DND-41 (cell line): Measurements from ENCODE around the gene TRPM5.

ENCODE experiments used
- ATAC-seq: fragments of 200-7000 bp; cut with Tn5 transposase; 3 replicates; pipeline ENCODE4 v1.9.1; 2021; ENCODE audit warnings: low read depth; ENCODE audit not compliant: insufficient read depth
- DNase-seq: peaks from one replicate; pipeline ENCODE4 v3.0.0-alpha.2; 2020
- H2AFZ ChIP-seq: 2 replicates; pipeline ENCODE4 v1.6.0; 2012; ENCODE audit warnings: low read depth, low read length
- H3K27ac ChIP-seq: 2 replicates; pipeline ENCODE4 v1.5.1; 2012; ENCODE audit warnings: low read length, inconsistent platforms
- H3K27me3 ChIP-seq: fragments of 200-600 bp; sonication (generic); 2 replicates; pipeline ENCODE4 v1.6.0; 2012; ENCODE audit warnings: low read length, mild to moderate bottlenecking, inconsistent platforms; ENCODE audit not compliant: insufficient read depth, poor library complexity
- H3K36me3 ChIP-seq: 2 replicates; pipeline ENCODE4 v1.5.1; 2012; ENCODE audit warnings: low read length, inconsistent platforms; ENCODE audit not compliant: insufficient read depth
- H3K4me1 ChIP-seq: 2 replicates; pipeline ENCODE4 v1.5.1; 2012; ENCODE audit warnings: mild to moderate bottlenecking, low read length; ENCODE audit not compliant: insufficient read depth
- H3K4me2 ChIP-seq: 2 replicates; pipeline ENCODE4 v1.6.0; 2012; ENCODE audit warnings: mild to moderate bottlenecking, moderate library complexity, low read length, inconsistent platforms; ENCODE audit not compliant: insufficient read depth
- H3K4me3 ChIP-seq, 2 experiments: fragments of 200-600 bp in 1 of 2; shearing (Covaris generic) in 1 of 2; 2 replicates each; pipeline ENCODE4 v1.5.1; 2012 to 2016; ENCODE audit warnings: inconsistent platforms in 2 of 2, low read length in 2 of 2, mild to moderate bottlenecking in 2 of 2, low read depth in 1 of 2, moderate library complexity in 1 of 2
- H3K79me2 ChIP-seq: 2 replicates; pipeline ENCODE4 v1.6.0; 2012; ENCODE audit warnings: low read length, inconsistent platforms; ENCODE audit not compliant: insufficient read depth
- H3K9ac ChIP-seq: 2 replicates; pipeline ENCODE4 v1.6.0; 2012; ENCODE audit warnings: low read depth, mild to moderate bottlenecking, inconsistent platforms, low read length, moderate library complexity
- H3K9me3 ChIP-seq: 2 replicates; pipeline ENCODE4 v1.5.1; 2012; ENCODE audit warnings: low read length, moderate library complexity, mild to moderate bottlenecking, inconsistent platforms; ENCODE audit not compliant: insufficient read depth, severe bottlenecking
- H4K20me1 ChIP-seq: 2 replicates; pipeline ENCODE4 v1.6.0; 2012; ENCODE audit warnings: low read length; ENCODE audit not compliant: insufficient read depth
- CTCF ChIP-seq: IDR thresholded peaks from 2 replicates; pipeline ENCODE4 v1.5.1; 2012; ENCODE audit warnings: borderline replicate concordance, low read length, moderate library complexity, mild to moderate bottlenecking; ENCODE audit not compliant: poor library complexity, severe bottlenecking; ENCODE audit errors: extremely low read depth
- EZH2 ChIP-seq: IDR thresholded peaks from 3 replicates; pipeline ENCODE4 v1.6.1; 2012; ENCODE audit warnings: borderline replicate concordance, low read depth, mild to moderate bottlenecking, moderate library complexity, low read length, inconsistent platforms; ENCODE audit not compliant: severe bottlenecking

The TRPM5 gene

GRCh38 chr11:2409126-2409525 is 35.2 kb downstream of the TRPM5 start:
- Histone ChIP-seq H3K27me3 (no peaks in the 10 kb centered on the region), H3K9me3 (no peaks in the 10 kb centered on the region), H3K36me3 (peaks cover 6% of the 10 kb centered on the region), H3K4me1 (no peaks in the 10 kb centered on the region), H3K9ac (no peak overlapping the region), H3K4me2 (no peak overlapping the region), H4K20me1 (peaks cover 5% of the 10 kb centered on the region; the same call in 1 of the 2 replicates), H3K4me3 (no peak overlapping the region), H2AFZ (no peak overlapping the region), H3K79me2 (no peaks in the 10 kb centered on the region), H3K27ac (no peak overlapping the region)
- DNase-seq (no peak), ATAC-seq (no peak)
- TF ChIP-seq EZH2, result no peak
- no peak for TF ChIP-seq CTCF

GRCh38 chr11:2408671-2409070 is 35.6 kb downstream of the TRPM5 start:
- DNase-seq (no peak), ATAC-seq (no peak)
- Histone ChIP-seq H3K9me3 (no peaks in the 10 kb centered on the region), H3K4me3 (no peak overlapping the region), H3K4me2 (no peak overlapping the region), H3K27me3 (no peaks in the 10 kb centered on the region), H3K9ac (no peak overlapping the region), H3K36me3 (peaks cover 10% of the 10 kb centered on the region), H3K27ac (no peak overlapping the region), H2AFZ (no peak overlapping the region), H3K79me2 (no peaks in the 10 kb centered on the region), H3K4me1 (no peaks in the 10 kb centered on the region), H4K20me1 (peaks cover 9% of the 10 kb centered on the region)
- TF ChIP-seq EZH2 (no peak), CTCF (no peak)

GRCh38 chr11:2406878-2407410 is 37.4 kb downstream of the TRPM5 start:
- H3K4me3 ChIP-seq, result no peak overlapping the region
- ATAC-seq (no peak), DNase-seq (no peak)
- no peaks in the 10 kb centered on the region for H3K9me3 ChIP-seq
- H3K4me1 ChIP-seq, result peaks cover 8% of the 10 kb centered on the region
- H3K4me2 ChIP-seq, result no peak overlapping the region
- TF ChIP-seq EZH2 (no peak), CTCF (no peak)
- H3K27ac ChIP-seq, result no peak overlapping the region
- no peak overlapping the region for H2AFZ ChIP-seq
- H3K79me2 ChIP-seq, result peaks cover 12% of the 10 kb centered on the region
- H4K20me1 ChIP-seq, result peaks cover 27% of the 10 kb centered on the region
- H3K9ac ChIP-seq, result no peak overlapping the region
- no peaks in the 10 kb centered on the region for H3K27me3 ChIP-seq
- H3K36me3 ChIP-seq, result peaks cover 27% of the 10 kb centered on the region

- H3K27me3 ChIP-seq, result no peaks in the 10 kb centered on the region
- peaks cover 31% of the 10 kb centered on the region for H3K36me3 ChIP-seq
- H4K20me1 ChIP-seq, result peaks cover 31% of the 10 kb centered on the region
- no peak overlapping the region for H3K9ac ChIP-seq
- H3K4me1 ChIP-seq, result peaks cover 13% of the 10 kb centered on the region
- no peak overlapping the region for H2AFZ ChIP-seq
- no peak overlapping the region for H3K4me2 ChIP-seq
- peaks cover 16% of the 10 kb centered on the region for H3K79me2 ChIP-seq
- H3K4me3 ChIP-seq, result no peak overlapping the region
- H3K9me3 ChIP-seq, result no peaks in the 10 kb centered on the region
- ATAC-seq (no peak), DNase-seq (no peak)
- no peak overlapping the region for H3K27ac ChIP-seq
- TF ChIP-seq CTCF (no peak), EZH2 (no peak)
These were observed 37.9 kb downstream of the TRPM5 start for GRCh38 chr11:2406451-2406850.
